ENCODE data around the gene TBL1X. TPM values are rescaled to one million over a fixed set of nuclear protein-coding genes. Genes with fewer than 3 reads are reported as not detected.

The TBL1X gene
- total and polyA plus RNA-seq, 10 of the 15 experiments (the other 5 are each of a cell fraction or from before 2014, with no cell fraction given) = 4.4 to 26.3 (median 10.6) TPM

- TF ChIP-seq CUX1 (IDR thresholded peaks at IDR 0.05; ENCODE audit: insufficient replicate concordance, low read depth, low read length) = no peak
Observed at GRCh38 chrX:9596837-9597236, 132.0 kb downstream of the TBL1X start (continued).

GRCh38 chrX:9597361-9598035 lies 132.6 kb downstream of the TBL1X start:
- no peak for DNase-seq (ENCODE audit: low read depth, low spot score)
- no peak for FAIRE-seq
- TF ChIP-seq RAD21 (IDR thresholded peaks at IDR 0.05; ENCODE audit: insufficient read depth, low read depth, low read length) (no peak), CEBPB (IDR thresholded peaks at IDR 0.05; ENCODE audit: borderline replicate concordance in 1 of 2, low read depth in 2 of 2, low read length in 2 of 2) (no peak), SMAD5 (IDR thresholded peaks at IDR 0.05; ENCODE audit: low read depth) (no peak), KLF5 (IDR thresholded peaks at IDR 0.05; ENCODE audit: partially characterized antibody) (no peak), HDGF (IDR thresholded peaks at IDR 0.05) (no peak), ZNF622 (IDR thresholded peaks at IDR 0.05) (no peak), FOS (IDR thresholded peaks at IDR 0.05; ENCODE audit: borderline replicate concordance, extremely low read depth, insufficient read length) (no peak), ASH2L (IDR thresholded peaks at IDR 0.05; ENCODE audit: borderline replicate concordance, low read depth) (no peak), IKZF1 (conservative IDR thresholded peaks at IDR 0.05) (no peak), NRF1 (conservative IDR thresholded peaks at IDR 0.05; ENCODE audit: low read depth, low read length) (no peak), BRCA1 (IDR thresholded peaks at IDR 0.05; ENCODE audit: low read depth, low read length) (no peak)
- TF ChIP-seq, protein P1, sequence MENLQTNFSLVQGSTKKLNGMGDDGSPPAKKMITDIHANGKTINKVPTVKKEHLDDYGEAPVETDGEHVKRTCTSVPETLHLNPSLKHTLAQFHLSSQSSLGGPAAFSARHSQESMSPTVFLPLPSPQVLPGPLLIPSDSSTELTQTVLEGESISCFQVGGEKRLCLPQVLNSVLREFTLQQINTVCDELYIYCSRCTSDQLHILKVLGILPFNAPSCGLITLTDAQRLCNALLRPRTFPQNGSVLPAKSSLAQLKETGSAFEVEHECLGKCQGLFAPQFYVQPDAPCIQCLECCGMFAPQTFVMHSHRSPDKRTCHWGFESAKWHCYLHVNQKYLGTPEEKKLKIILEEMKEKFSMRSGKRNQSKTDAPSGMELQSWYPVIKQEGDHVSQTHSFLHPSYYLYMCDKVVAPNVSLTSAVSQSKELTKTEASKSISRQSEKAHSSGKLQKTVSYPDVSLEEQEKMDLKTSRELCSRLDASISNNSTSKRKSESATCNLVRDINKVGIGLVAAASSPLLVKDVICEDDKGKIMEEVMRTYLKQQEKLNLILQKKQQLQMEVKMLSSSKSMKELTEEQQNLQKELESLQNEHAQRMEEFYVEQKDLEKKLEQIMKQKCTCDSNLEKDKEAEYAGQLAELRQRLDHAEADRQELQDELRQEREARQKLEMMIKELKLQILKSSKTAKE (IDR thresholded peaks at IDR 0.05; ENCODE audit: low read depth, poor library complexity, severe bottlenecking) = no peak
- Histone ChIP-seq H3K9ac (ENCODE audit: control insufficient read depth, insufficient read depth, low read length) (no peak overlapping the region), H3K27ac (ENCODE audit: control insufficient read depth, insufficient read depth) (no peak overlapping the region), H3K4me2 (ENCODE audit: control insufficient read depth, insufficient read depth) (no peak overlapping the region), H3K9me3 (replicated peaks; ENCODE audit: control insufficient read depth, insufficient read depth, low read length) (no peaks in the 10 kb centered on the region; the same call in 2 of the 3 replicates), H3K79me2 (ENCODE audit: control insufficient read depth, insufficient read depth, low read length) (no peaks in the 10 kb centered on the region), H2AFZ (ENCODE audit: control insufficient read depth, low read depth, low read length) (no peak overlapping the region), H3K36me3 (ENCODE audit: control insufficient read depth in 2 of 2, insufficient read depth in 2 of 2, low read length in 1 of 2) (no peaks in the 10 kb centered on the region), H3K4me3 (no peak overlapping the region), H3K4me1 (ENCODE audit: control insufficient read depth, insufficient read depth, low read length) (no peaks in the 10 kb centered on the region), H3K27me3 (replicated peaks in 1 of 2; ENCODE audit: control insufficient read depth in 2 of 2, insufficient read depth in 2 of 2, low read length in 1 of 2) (no peaks in the 10 kb centered on the region), H4K20me1 (ENCODE audit: control insufficient read depth, insufficient read depth) (no peaks in the 10 kb centered on the region)
- ChIA-PET CTCF (no interaction called here), SMC1A (ENCODE audit: uncharacterized antibody, unreplicated experiment) (no interaction called here), RAD21 (ENCODE audit: unreplicated experiment) (no interaction called here), POLR2A (no interaction called here)
- intact Hi-C loops (cut with micrococcal nuclease; ENCODE audit: unreplicated experiment) = no loop called here
- in situ Hi-C loops (cut with MboI) = no loop called here
- 83% methylated on average over 13 of the region's 13 CpGs for WGBS (ENCODE audit: insufficient coverage, insufficient replicate concordance, low lambda C conversion rate, missing lambda C conversion rate)
- BruUV-seq (replicated peaks) = no TSS peak
- ATAC-seq = no peak

Data from GM12878 (cell line).